H1 (cell line): Measurements from ENCODE around the gene LRRC74B. TPM values are rescaled to one million over a fixed set of nuclear protein-coding genes. Genes with fewer than 3 reads are reported as not detected.

Source experiments
- CTCF ChIA-PET: fragments of 300-600 bp; sonication (Branson Sonifier 250); formaldehyde crosslinking; loops from one replicate; lab custom pipeline; 2021; ENCODE audit not compliant: partially characterized antibody; lab: Charles Lee
- POLR2A ChIA-PET: fragments of 300-600 bp; sonication (Branson Sonifier 250); formaldehyde crosslinking; loops from one replicate; lab custom pipeline; 2021; ENCODE audit warnings: inconsistent platforms; ENCODE audit not compliant: partially characterized antibody; lab: Charles Lee
- DNase-seq, 2 experiments: peaks; one replicate each; pipeline versions ENCODE4 v3.0.0 to v3.0.0-alpha.2; 2010 to 2022; ENCODE audit warnings: low spot score in 2 of 2, low read depth in 1 of 2, mixed read lengths in 1 of 2
- FAIRE-seq: peaks from 2 replicates; lab custom pipeline; 2011; peaks lifted over from hg19 to GRCh38; lab: Jason Lieb, UNC
- H2AFZ ChIP-seq: 2 replicates; pipeline ENCODE4 v1.8.1; 2012; ENCODE audit warnings: low read length, inconsistent platforms
- H2AK5ac ChIP-seq: 2 replicates; pipeline ENCODE4 v1.6.1; 2013; ENCODE audit warnings: low read depth, low read length
- H2BK120ac ChIP-seq: replicated peaks from 2 replicates; pipeline ENCODE3; 2013; ENCODE audit warnings: low read depth, low read length, inconsistent platforms
- H2BK12ac ChIP-seq: 2 replicates; pipeline ENCODE4 v1.6.1; 2013; ENCODE audit warnings: low read depth, low read length
- H2BK15ac ChIP-seq: 2 replicates; pipeline ENCODE4 v1.6.1; 2013; ENCODE audit warnings: low read length
- H2BK20ac ChIP-seq: 2 replicates; pipeline ENCODE4 v1.6.1; 2013; ENCODE audit warnings: low read length
- H2BK5ac ChIP-seq: 2 replicates; pipeline ENCODE4 v1.6.1; 2013; ENCODE audit warnings: low read depth, low read length
- H3K14ac ChIP-seq: 2 replicates; pipeline ENCODE4 v1.6.1; 2013; ENCODE audit warnings: inconsistent platforms; ENCODE audit not compliant: insufficient read length
- H3K18ac ChIP-seq: 2 replicates; pipeline ENCODE4 v1.6.1; 2013; ENCODE audit warnings: low read length; ENCODE audit errors: extremely low read depth
- H3K23ac ChIP-seq: 2 replicates; pipeline ENCODE4 v1.6.1; 2013; ENCODE audit warnings: inconsistent platforms; ENCODE audit not compliant: insufficient read length
- H3K23me2 ChIP-seq: 2 replicates; pipeline ENCODE4 v1.6.1; 2013; ENCODE audit warnings: low read depth, low read length
- H3K27ac ChIP-seq: 2 replicates; pipeline ENCODE4 v1.6.1; 2011; ENCODE audit warnings: low read depth, low read length, inconsistent platforms
- H3K27me3 ChIP-seq, 4 experiments: replicated peaks in 1 of 4; 1 replicate in 1 of 4; 2 replicates in 3 of 4; pipeline versions ENCODE4 v1.6.1 to v1.8.1; 2011 to 2013; ENCODE audit warnings: low read length in 3 of 4, mild to moderate bottlenecking in 3 of 4, inconsistent platforms in 2 of 4, mixed read lengths in 2 of 4, moderate library complexity in 1 of 4; ENCODE audit not compliant: control insufficient read depth in 3 of 4, insufficient read depth in 3 of 4; ENCODE audit errors: extremely low read depth in 1 of 4
- H3K36me3 ChIP-seq, 4 experiments: 2 replicates each; pipeline versions ENCODE4 v1.6.1 to v1.8.1; 2011 to 2013; ENCODE audit warnings: mild to moderate bottlenecking in 4 of 4, low read length in 3 of 4, moderate library complexity in 2 of 4, control low read depth in 1 of 4, inconsistent platforms in 1 of 4; ENCODE audit not compliant: insufficient read depth in 4 of 4, control insufficient read depth in 2 of 4
- H3K4ac ChIP-seq: replicated peaks from 2 replicates; pipeline ENCODE3; 2013; ENCODE audit warnings: low read length, low read depth, mixed read lengths, inconsistent platforms; ENCODE audit not compliant: insufficient read length
- H3K4me1 ChIP-seq, 4 experiments: replicated peaks in 1 of 4; 1 replicate in 1 of 4; 2 replicates in 3 of 4; pipeline versions ENCODE4 v1.6.1 to v1.8.1; 2011 to 2013; ENCODE audit warnings: low read length in 3 of 4, inconsistent platforms in 2 of 4, mixed read lengths in 1 of 4; ENCODE audit not compliant: insufficient read depth in 4 of 4, control insufficient read depth in 3 of 4
- H3K4me2 ChIP-seq, 2 experiments: 2 replicates each; pipeline versions ENCODE4 v1.6.1 to v1.8.1; 2011 to 2013; ENCODE audit warnings: low read depth in 2 of 2, low read length in 2 of 2, control low read depth in 1 of 2, inconsistent platforms in 1 of 2, mild to moderate bottlenecking in 1 of 2; ENCODE audit not compliant: insufficient read depth in 1 of 2
- H3K4me3 ChIP-seq, 4 experiments: fragments of 200-600, 300-600 bp in 1 of 4; sonication (generic), shearing (Covaris generic), sonication (Bioruptor Twin) in 1 of 4; 2 replicates each; pipeline versions ENCODE4 v1.5.1 to v1.8.1; 2011 to 2016; ENCODE audit warnings: low read length in 4 of 4, low read depth in 3 of 4, control low read depth in 2 of 4, inconsistent platforms in 2 of 4, mild to moderate bottlenecking in 2 of 4, mixed read lengths in 1 of 4, moderate library complexity in 1 of 4; ENCODE audit not compliant: insufficient read depth in 2 of 4; ENCODE audit errors: extremely low read depth in 1 of 4
- H3K56ac ChIP-seq: replicated peaks from 2 replicates; pipeline ENCODE3; 2013; ENCODE audit warnings: low read depth, mild to moderate bottlenecking, mixed read lengths, low read length, inconsistent platforms; ENCODE audit not compliant: insufficient read length
- H3K79me1 ChIP-seq: 2 replicates; pipeline ENCODE4 v1.6.1; 2013; ENCODE audit warnings: low read depth, low read length, control low read depth
- H3K79me2 ChIP-seq, 2 experiments: 2 replicates each; pipeline versions ENCODE4 v1.6.1 to v1.8.1; 2012 to 2013; ENCODE audit warnings: low read length in 2 of 2, mild to moderate bottlenecking in 2 of 2, inconsistent platforms in 1 of 2; ENCODE audit not compliant: insufficient read depth in 2 of 2, control insufficient read depth in 1 of 2
- H3K9ac ChIP-seq, 4 experiments: replicated peaks in 1 of 4; 1 replicate in 1 of 4; 2 replicates in 3 of 4; pipeline versions ENCODE4 v1.6.1 to v1.8.1; 2011 to 2013; ENCODE audit warnings: low read depth in 3 of 4, low read length in 3 of 4, control low read depth in 2 of 4, mild to moderate bottlenecking in 2 of 4, moderate library complexity in 2 of 4, inconsistent platforms in 1 of 4; ENCODE audit errors: extremely low read depth in 1 of 4
- H3K9me3 ChIP-seq, 2 experiments: 2 replicates each; pipeline versions ENCODE4 v1.6.1 to v1.8.1; 2012 to 2013; ENCODE audit warnings: mild to moderate bottlenecking in 2 of 2, moderate library complexity in 2 of 2, control low read depth in 1 of 2, inconsistent platforms in 1 of 2, low read depth in 1 of 2, low read length in 1 of 2, mixed read lengths in 1 of 2; ENCODE audit not compliant: insufficient read depth in 2 of 2
- H4K20me1 ChIP-seq, 2 experiments: replicated peaks in 1 of 2; 2 replicates each; pipeline versions ENCODE3 to v1.8.1; 2011 to 2013; ENCODE audit warnings: inconsistent platforms in 2 of 2, low read length in 2 of 2, mild to moderate bottlenecking in 1 of 2; ENCODE audit not compliant: insufficient read depth in 2 of 2, control insufficient read depth in 1 of 2
- H4K5ac ChIP-seq: 2 replicates; pipeline ENCODE4 v1.6.1; 2013; ENCODE audit warnings: low read length, low read depth, mixed read lengths, inconsistent platforms; ENCODE audit not compliant: insufficient read length
- H4K8ac ChIP-seq: 2 replicates; pipeline ENCODE4 v1.8.0; 2013; ENCODE audit warnings: mild to moderate bottlenecking, moderate library complexity, low read length, inconsistent platforms; ENCODE audit not compliant: insufficient read depth; ENCODE audit errors: extremely low read depth
- H4K91ac ChIP-seq: replicated peaks from 2 replicates; pipeline ENCODE3; 2013; ENCODE audit warnings: low read length, mixed read lengths, inconsistent platforms; ENCODE audit not compliant: insufficient read length
- CEBPB ChIP-seq: IDR thresholded peaks from 2 replicates; pipeline ENCODE4 v1.6.1; 2012; ENCODE audit warnings: low read depth, low read length
- CHD2 ChIP-seq: IDR thresholded peaks from 2 replicates; pipeline ENCODE4 v1.6.1; 2012; ENCODE audit warnings: low read length, improper control_type of control experiment
- EP300 ChIP-seq, 2 experiments: IDR thresholded peaks; 1 replicate in 1 of 2; 2 replicates in 1 of 2; pipeline ENCODE4 v1.6.1; 2011 to 2012; ENCODE audit warnings: low read depth in 2 of 2, low read length in 2 of 2, mild to moderate bottlenecking in 2 of 2, borderline replicate concordance in 1 of 2, inconsistent platforms in 1 of 2, moderate library complexity in 1 of 2
- GTF2F1 ChIP-seq: IDR thresholded peaks from 2 replicates; pipeline ENCODE4 v1.6.1; 2012; ENCODE audit warnings: low read depth, low read length, improper control_type of control experiment, borderline replicate concordance
- KDM1A ChIP-seq: fragments of 200-600, 300-600 bp; sonication (generic); IDR thresholded peaks from 2 replicates; pipeline ENCODE4 v1.7.1; 2016; ENCODE audit warnings: mild to moderate bottlenecking, low read length, borderline replicate concordance
- POLR2AphosphoS5 ChIP-seq: IDR thresholded peaks from 2 replicates; pipeline ENCODE4 v1.6.1; 2011; ENCODE audit warnings: low read depth, low read length
- RNF2 ChIP-seq: fragments of 200-900, 300-1000 bp; sonication (generic); IDR thresholded peaks from 2 replicates; pipeline ENCODE4 v1.7.1; 2016; ENCODE audit warnings: borderline replicate concordance, low read depth, mild to moderate bottlenecking, antibody characterized with exemption, low read length; ENCODE audit not compliant: poor library complexity, severe bottlenecking; ENCODE audit errors: missing control alignments
- SP1 ChIP-seq: IDR thresholded peaks from 2 replicates; pipeline ENCODE4 v1.6.1; 2011; ENCODE audit warnings: low read depth, low read length
- SRF ChIP-seq: IDR thresholded peaks from 2 replicates; pipeline ENCODE4 v1.6.1; 2011; ENCODE audit warnings: mild to moderate bottlenecking, low read depth, low read length, moderate library complexity
- WGBS, 2 experiments: shearing (Covaris generic) in 1 of 2; methylation state at CpG; one replicate each; pipeline versions ENCODE4 v1.1.6 to v1.1.7; 2013 to 2015; ENCODE audit warnings: low lambda C conversion rate in 2 of 2, mixed read lengths in 2 of 2, inconsistent platforms in 1 of 2, low coverage in 1 of 2, missing lambda C conversion rate in 1 of 2; ENCODE audit not compliant: insufficient replicate concordance in 2 of 2, insufficient coverage in 1 of 2, insufficient read length in 1 of 2; ENCODE audit errors: extremely low coverage in 1 of 2, missing lambda C conversion rate in 1 of 2; 5-methylcytosine and 5-hydroxymethylcytosine counted together
- polyA plus RNA-seq, 7 experiments: library from polyadenylated mRNA; depleted of rRNA in 3 of 7; stranded (reverse) in 5 of 7; unstranded in 2 of 7; fragments of >200 nt in 5 of 7; fragments of 200-250 nt in 2 of 7; gene quantifications; 1 replicate in 5 of 7; 2 replicates in 1 of 7; 4 replicates in 1 of 7; pipeline versions ENCODE4 v1.2.1 to v1.2.3, GENCODE V29; 2011 to 2013; ENCODE audit warnings: missing spikeins in 2 of 7, mixed read lengths in 2 of 7
- total RNA-seq: library from RNA; stranded (reverse); fragmentation: NEBNext Ultra II Directional; extraction: Animal tissue kit (Norgen Biotek cat#: 25700); gene quantifications from 2 replicates; pipeline ENCODE4 v1.2.1, GENCODE V29; 2021
- TF ChIP-seq, protein P1 (sequence below): IDR thresholded peaks from 2 replicates; pipeline ENCODE4 v1.6.1; 2011; ENCODE audit warnings: low read depth, mild to moderate bottlenecking, low read length; ENCODE audit not compliant: insufficient read depth

LRRC74B gene
- total and polyA plus RNA-seq, 2 of the 8 experiments (the other 6 are each of a cell fraction or from before 2014, with no cell fraction given): not detected

DNA sequence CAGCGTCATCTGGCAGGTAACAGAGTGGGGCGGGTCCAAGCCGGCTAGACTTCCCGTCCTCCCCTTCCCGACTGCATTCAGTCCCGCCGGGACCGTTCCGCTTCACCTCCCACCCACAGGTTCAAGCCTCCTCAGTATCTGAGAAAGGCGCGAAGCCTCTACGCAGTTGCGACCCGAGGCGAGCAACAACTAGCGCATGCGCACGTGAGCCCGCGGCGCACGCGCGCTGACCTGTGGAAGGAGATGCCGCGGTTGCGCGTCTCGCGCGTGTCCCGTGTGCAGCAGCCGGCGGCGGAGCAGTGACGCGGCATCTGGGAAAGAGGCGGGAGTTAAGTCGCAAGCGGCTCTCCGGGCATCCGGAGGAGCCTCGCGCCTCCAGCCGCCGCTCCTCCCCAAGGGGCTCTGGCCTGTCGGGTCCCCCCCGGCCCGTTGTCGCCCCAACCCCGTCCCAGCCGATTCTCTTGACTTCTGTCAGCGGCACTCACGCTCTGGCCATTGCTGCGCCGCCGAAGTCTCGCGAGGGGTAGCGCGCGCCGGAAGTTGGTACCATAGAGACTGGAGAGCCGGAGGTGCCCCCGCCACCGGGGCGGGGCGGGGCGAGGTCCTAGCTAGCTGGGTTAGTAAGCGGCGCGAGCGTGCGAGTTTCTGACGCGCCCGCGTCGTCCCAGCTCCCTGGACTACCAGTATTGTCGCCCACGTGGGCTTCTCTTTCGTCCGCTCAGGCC, 44.0 kb upstream of the LRRC74B start, which contains the start of gene THAP7:
TSS of gene THAP7 (minus strand) at position 518 of the 725 bp plus-strand sequence. CDS start at position 311, 207 bp downstream.
- Histone ChIP-seq H3K4me1 (peaks cover 0 to 12% (median 8%) of the 10 kb centered on the region in 4 experiments; a peak in 5 of 7 replicates), H3K36me3 (peaks cover 2 to 7% (median 4%) of the 10 kb centered on the region in 4 experiments; a peak in 4 of 8 replicates), H2AK5ac (no peak within 1 kb of the TSS), H3K23me2 (peaks cover 12% of the 10 kb centered on the region; the same call in 1 of the 2 replicates), H3K27me3 (no peaks in the 10 kb centered on the region), H3K27ac (peak within 1 kb of the TSS; percentile 74; the same call in 1 of the 2 replicates), H3K14ac (no peak within 1 kb of the TSS), H4K20me1 (peaks cover 6 to 9% of the 10 kb centered on the region in 2 experiments), H2BK15ac (0 out of 2 replicates have a peak within 1 kb of the TSS, but pooled peaks have one; percentile 29), H3K23ac (no peak within 1 kb of the TSS), H2BK5ac (peak within 1 kb of the TSS; percentile 78), H2BK20ac (no peak within 1 kb of the TSS), H3K4ac (peak within 1 kb of the TSS; percentile 97), H3K4me2 (peak within 1 kb of the TSS; percentile 73 to 82), H4K91ac (peak within 1 kb of the TSS; percentile 91), H3K9ac (peak within 1 kb of the TSS; percentile 66 to 86 (median 82)), H3K4me3 (peak within 1 kb of the TSS; percentile 64 to 99 (median 83)), H3K79me2 (no peaks in the 10 kb centered on the region; a peak in 1 of 4 replicates), H4K5ac (peak within 1 kb of the TSS; percentile 97), H3K9me3 (no peaks in the 10 kb centered on the region), H4K8ac (peak within 1 kb of the TSS; percentile 92), H2BK120ac (no peak within 1 kb of the TSS), H3K18ac (peak within 1 kb of the TSS; percentile 78), H3K56ac (peak within 1 kb of the TSS; percentile 77), H3K79me1 (peaks cover 2% of the 10 kb centered on the region; the same call in 1 of the 2 replicates), H2BK12ac (0 out of 2 replicates have a peak within 1 kb of the TSS, but pooled peaks have one; percentile 75), H2AFZ (0 out of 2 replicates have a peak within 1 kb of the TSS, but pooled peaks have one; percentile 25)
- ChIA-PET POLR2A (interaction anchor here (0.9 to 5.5 kb wide), 8 partner anchors 10 to 116 kb away, joined by 4 to 45 read pairs (median 6); partner anchors contain the start of gene LZTR1), CTCF (interaction anchor here (0.8 to 3.0 kb wide), 10 partner anchors 16 to 407 kb away, joined by 3 to 13 read pairs (median 4); partner anchors contain the start of genes AIFM3 and LZTR1)
- DNase-seq (peak; percentile 65 to 95), FAIRE-seq (no peak)
- WGBS, 2 experiments: 2% methylated on average over 77 of the region's 83 CpGs; no CpG with 5 or more reads in 1 of the 2 experiments
- TF ChIP-seq POLR2AphosphoS5: no peak; the same call in none of the 2 replicates
- no peak for TF ChIP-seq RNF2
- TF ChIP-seq EP300 (IDR thresholded peaks at IDR 0.05; ENCODE audit: borderline replicate concordance in 1 of 2, low read depth in 2 of 2, low read length in 2 of 2): no peak
- no peak for TF ChIP-seq GTF2F1
- no peak for TF ChIP-seq SRF
- TF ChIP-seq CHD2: peak; percentile 91
- no peak for TF ChIP-seq CEBPB
- TF ChIP-seq, protein P1, sequence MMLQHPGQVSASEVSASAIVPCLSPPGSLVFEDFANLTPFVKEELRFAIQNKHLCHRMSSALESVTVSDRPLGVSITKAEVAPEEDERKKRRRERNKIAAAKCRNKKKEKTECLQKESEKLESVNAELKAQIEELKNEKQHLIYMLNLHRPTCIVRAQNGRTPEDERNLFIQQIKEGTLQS: 0 out of 2 replicates have a peak, but pooled peaks have one; percentile 8
- TF ChIP-seq SP1: no peak
- no peak for TF ChIP-seq KDM1A
